Type B pancreatic cell (in vitro differentiated cells): Measurements from ENCODE around the gene TMEM203. TPM values are rescaled to one million over a fixed set of nuclear protein-coding genes. Genes with fewer than 3 reads are reported as not detected.

Experiments used
- DNase-seq: peaks from one replicate; pipeline ENCODE4 v3.0.0; 2021; ENCODE audit warnings: mixed read lengths; ENCODE audit not compliant: unreplicated experiment; ENCODE audit errors: extremely low spot score
- H3K27ac Mint-ChIP-seq: 2 replicates; pipeline ENCODE4 v1.8.0; 2021; ENCODE audit warnings: mild to moderate bottlenecking, mixed read lengths
- H3K27me3 Mint-ChIP-seq: 2 replicates; pipeline ENCODE4 v1.8.0; 2021; ENCODE audit warnings: mixed read lengths
- H3K36me3 Mint-ChIP-seq: 2 replicates; pipeline ENCODE4 v1.8.0; 2021; ENCODE audit warnings: mixed read lengths
- H3K4me1 Mint-ChIP-seq: one replicate; pipeline ENCODE4 v1.8.0; 2021; ENCODE audit warnings: mixed read lengths; ENCODE audit not compliant: unreplicated experiment
- H3K4me3 Mint-ChIP-seq: 2 replicates; pipeline ENCODE4 v1.8.0; 2021; ENCODE audit warnings: mild to moderate bottlenecking, mixed read lengths
- H3K9me3 Mint-ChIP-seq: 2 replicates; pipeline ENCODE4 v1.8.0; 2021; ENCODE audit warnings: mixed read lengths
- total RNA-seq: library from RNA; stranded (reverse); gene quantifications from 2 replicates; pipeline ENCODE4 v1.2.1, GENCODE V29; 2021; ENCODE audit warnings: low replicate concordance
- TF ChIP-seq, protein P1 (sequence below): fragments of 200-600 bp; sonication (generic); conservative IDR thresholded peaks from 2 replicates; pipeline ENCODE4 v1.5.0; 2021; ENCODE audit warnings: antibody characterized with exemption, mild to moderate bottlenecking

Gene TMEM203
- total RNA-seq, 1 donor from 2014 or later: 46.3 TPM

GRCh38 chr9:137220317-137221094 lies 15.1 kb upstream of the TMEM203 start:
- H3K9me3 Mint-ChIP-seq: no peaks in the 10 kb centered on the region
- H3K4me3 Mint-ChIP-seq: peak overlapping the region; percentile 58
- H3K27ac Mint-ChIP-seq: no peak overlapping the region
- H3K36me3 Mint-ChIP-seq: no peaks in the 10 kb centered on the region
- no peak for DNase-seq
- peaks cover 3% of the 10 kb centered on the region for H3K4me1 Mint-ChIP-seq
- TF ChIP-seq, protein P1, sequence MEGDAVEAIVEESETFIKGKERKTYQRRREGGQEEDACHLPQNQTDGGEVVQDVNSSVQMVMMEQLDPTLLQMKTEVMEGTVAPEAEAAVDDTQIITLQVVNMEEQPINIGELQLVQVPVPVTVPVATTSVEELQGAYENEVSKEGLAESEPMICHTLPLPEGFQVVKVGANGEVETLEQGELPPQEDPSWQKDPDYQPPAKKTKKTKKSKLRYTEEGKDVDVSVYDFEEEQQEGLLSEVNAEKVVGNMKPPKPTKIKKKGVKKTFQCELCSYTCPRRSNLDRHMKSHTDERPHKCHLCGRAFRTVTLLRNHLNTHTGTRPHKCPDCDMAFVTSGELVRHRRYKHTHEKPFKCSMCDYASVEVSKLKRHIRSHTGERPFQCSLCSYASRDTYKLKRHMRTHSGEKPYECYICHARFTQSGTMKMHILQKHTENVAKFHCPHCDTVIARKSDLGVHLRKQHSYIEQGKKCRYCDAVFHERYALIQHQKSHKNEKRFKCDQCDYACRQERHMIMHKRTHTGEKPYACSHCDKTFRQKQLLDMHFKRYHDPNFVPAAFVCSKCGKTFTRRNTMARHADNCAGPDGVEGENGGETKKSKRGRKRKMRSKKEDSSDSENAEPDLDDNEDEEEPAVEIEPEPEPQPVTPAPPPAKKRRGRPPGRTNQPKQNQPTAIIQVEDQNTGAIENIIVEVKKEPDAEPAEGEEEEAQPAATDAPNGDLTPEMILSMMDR: no peak
- H3K27me3 Mint-ChIP-seq: no peaks in the 10 kb centered on the region

DNA sequence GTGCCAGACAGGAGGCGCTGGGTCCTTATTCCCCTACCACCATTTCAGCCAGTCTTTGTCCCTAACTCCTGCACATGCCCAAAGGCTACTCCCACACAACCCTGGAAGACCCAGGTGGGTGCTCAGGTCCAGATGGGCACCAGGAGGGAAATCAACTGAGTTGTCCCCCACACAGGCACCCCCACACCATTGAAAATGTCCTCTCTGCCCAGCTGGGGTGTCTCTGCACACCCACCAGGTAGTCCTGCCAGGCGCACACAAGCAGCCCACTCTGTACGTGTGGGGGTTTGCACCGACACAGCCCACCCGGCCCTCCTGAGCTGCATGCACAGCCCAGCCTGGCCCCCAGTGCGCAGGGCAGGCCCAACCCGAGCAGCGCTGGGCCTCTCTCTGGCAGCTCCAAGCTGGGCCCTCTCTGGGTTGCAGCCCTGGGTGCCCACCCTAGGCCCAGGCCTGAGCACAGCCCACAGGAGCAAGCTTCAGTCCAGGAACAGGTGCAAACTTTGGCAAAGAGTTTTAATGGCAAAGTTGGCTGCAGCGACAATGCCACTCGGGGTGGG lies 14.4 kb upstream of the TMEM203 start:
- Mint-ChIP-seq H3K27me3 (no peaks in the 10 kb centered on the region), H3K27ac (no peak overlapping the region), H3K4me3 (peak overlapping the region; percentile 58)

DNA sequence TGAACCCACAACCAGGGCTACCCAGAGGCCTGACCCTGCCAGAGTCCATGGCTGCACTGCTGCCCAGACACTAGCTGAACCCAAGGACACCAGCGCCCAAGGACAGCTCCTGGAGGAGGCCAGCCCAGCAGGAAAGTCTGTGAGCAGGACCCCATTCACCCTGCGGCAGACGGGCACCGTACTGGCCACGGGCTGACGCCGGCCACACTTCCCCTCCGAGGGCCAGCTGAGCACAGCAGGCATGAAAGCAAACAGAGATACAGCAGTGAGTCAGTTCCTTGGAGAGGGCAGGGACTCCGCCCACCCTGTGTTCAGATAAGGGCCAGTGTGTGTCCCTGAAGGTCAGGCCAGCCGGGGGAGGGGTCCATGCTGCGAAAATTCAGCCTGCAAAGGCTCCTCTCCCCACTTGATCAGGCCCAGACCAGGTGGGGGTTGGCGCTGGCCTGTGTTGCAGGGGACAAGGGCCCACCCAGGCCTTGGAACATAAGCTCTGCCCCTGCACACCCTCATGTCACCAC lies 13.4 kb upstream of the TMEM203 start:
- Mint-ChIP-seq H3K4me1 (peaks cover 3% of the 10 kb centered on the region), H3K9me3 (no peaks in the 10 kb centered on the region), H3K36me3 (no peaks in the 10 kb centered on the region), H3K4me3 (peak overlapping the region; percentile 31), H3K27me3 (no peaks in the 10 kb centered on the region), H3K27ac (peak overlapping the region; percentile 43)
- TF ChIP-seq, protein P1: no peak
- DNase-seq: no peak

More for the DNA sequence above, 14.4 kb upstream of the TMEM203 start:
- TF ChIP-seq, protein P1: no peak
- no peak for DNase-seq
- peaks cover 3% of the 10 kb centered on the region for H3K4me1 Mint-ChIP-seq
- H3K36me3 Mint-ChIP-seq: no peaks in the 10 kb centered on the region
- H3K9me3 Mint-ChIP-seq: no peaks in the 10 kb centered on the region

DNA sequence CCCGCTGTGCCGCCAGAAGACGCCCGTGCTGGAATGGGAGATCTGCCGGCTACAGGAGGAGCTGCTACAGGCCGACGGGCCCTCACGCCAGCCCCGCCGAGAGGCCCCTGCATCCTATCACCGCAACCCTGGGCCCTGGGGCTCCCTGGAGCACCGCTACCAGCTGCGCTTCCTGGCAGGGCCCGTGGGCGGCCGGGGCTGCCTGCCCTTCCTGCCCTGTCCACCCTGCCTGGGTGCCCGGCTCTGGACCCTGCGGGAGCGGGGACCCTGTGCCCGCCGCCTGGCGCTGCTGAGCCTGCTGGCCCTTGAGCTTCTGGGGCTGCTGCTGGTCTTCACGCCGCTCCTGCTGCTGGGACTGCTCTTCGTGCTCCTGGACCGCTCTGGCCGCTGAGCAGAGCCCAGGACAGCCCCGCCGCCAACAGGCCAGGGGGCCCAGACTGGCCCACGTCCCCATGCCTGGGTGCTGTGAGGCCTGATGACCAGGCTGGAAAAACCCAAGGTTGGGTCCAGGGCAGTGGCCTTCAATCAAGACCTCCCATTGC lies 12.8 kb upstream of the TMEM203 start:
- no peaks in the 10 kb centered on the region for H3K9me3 Mint-ChIP-seq
- no peak overlapping the region for H3K4me3 Mint-ChIP-seq
- TF ChIP-seq, protein P1: no peak
- no peaks in the 10 kb centered on the region for H3K27me3 Mint-ChIP-seq
- no peak for DNase-seq
- peak overlapping the region; percentile 43 for H3K27ac Mint-ChIP-seq
- peaks cover 3% of the 10 kb centered on the region for H3K4me1 Mint-ChIP-seq
- no peaks in the 10 kb centered on the region for H3K36me3 Mint-ChIP-seq

DNA sequence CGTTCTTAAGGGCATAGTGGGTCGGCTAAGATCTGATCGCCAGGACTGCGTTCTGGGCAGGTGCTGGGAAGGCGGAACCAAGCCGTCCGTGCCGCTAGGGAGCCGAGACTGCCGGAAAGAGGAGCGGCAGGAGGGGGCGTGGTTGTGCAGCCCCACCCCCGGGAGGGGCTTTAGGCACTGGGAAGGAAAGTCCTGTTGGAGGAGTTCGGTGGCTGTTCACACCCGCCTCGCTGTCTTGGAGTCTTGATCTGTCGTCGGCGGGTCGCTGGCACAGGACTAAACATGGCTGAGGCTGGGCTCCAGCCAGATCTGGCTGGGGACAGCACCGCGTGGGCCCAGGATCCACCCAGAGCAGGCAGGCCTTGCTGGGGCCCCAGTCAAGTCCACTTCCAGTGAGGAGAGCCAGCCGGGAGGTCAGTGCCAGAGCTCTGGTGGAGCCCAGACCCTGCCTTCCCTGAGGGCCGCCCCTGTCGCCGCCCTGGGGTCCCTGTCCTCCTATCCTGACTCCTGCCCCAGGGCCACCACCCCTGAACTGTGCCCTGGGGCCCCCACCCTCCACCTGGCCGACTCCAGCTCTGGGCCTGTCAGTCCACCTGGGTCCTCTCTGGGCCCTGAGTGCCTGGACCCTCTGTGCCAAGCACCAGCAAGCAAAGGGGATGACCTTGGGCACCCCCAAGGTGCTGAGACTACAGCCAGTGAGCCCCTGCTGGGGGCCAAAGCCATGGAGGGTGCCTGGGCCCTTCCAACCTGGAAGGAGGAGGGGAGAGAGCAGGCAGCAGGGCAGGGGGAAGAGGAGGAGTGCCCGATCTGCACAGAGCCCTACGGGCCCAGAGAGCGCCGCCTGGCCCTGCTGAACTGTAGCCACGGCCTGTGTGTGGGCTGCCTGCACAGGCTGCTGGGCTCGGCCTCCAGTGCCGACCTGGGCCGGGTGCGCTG lies 12.1 kb upstream of the TMEM203 start:
- Mint-ChIP-seq H3K4me3 (peak overlapping the region; percentile 74), H3K36me3 (no peaks in the 10 kb centered on the region)
- DNase-seq: no peak

More for the DNA sequence above, 12.1 kb upstream of the TMEM203 start:
- no peaks in the 10 kb centered on the region for H3K27me3 Mint-ChIP-seq
- H3K4me1 Mint-ChIP-seq: peaks cover 3% of the 10 kb centered on the region
- TF ChIP-seq, protein P1: no peak
- no peaks in the 10 kb centered on the region for H3K9me3 Mint-ChIP-seq
- peak overlapping the region; percentile 91 for H3K27ac Mint-ChIP-seq
